MM.1S (cell line): ENCODE results near the gene DNAI1.

Experiments used
- DNase-seq: peaks from one replicate; pipeline ENCODE4 v3.0.0-alpha.2; 2015
- H2AFZ ChIP-seq: fragments of 300-600 bp; sonication (generic); 2 replicates; pipeline ENCODE4 v1.6.0; 2016; ENCODE audit warnings: antibody characterized with exemption, low read length
- H3F3A ChIP-seq: fragments of 300-600 bp; sonication (generic); 2 replicates; pipeline ENCODE4 v1.6.1; 2016; ENCODE audit warnings: mild to moderate bottlenecking, antibody characterized with exemption, low read length, moderate library complexity, mixed read lengths; ENCODE audit not compliant: insufficient read depth
- H3K27ac ChIP-seq: fragments of 300-600 bp; sonication (generic); 2 replicates; pipeline ENCODE4 v1.5.1; 2016; ENCODE audit warnings: mild to moderate bottlenecking, low read length
- H3K27me3 ChIP-seq: fragments of 300-600 bp; sonication (generic); replicated peaks from 2 replicates; pipeline ENCODE4 v1.6.0; 2016; ENCODE audit warnings: low read length; ENCODE audit not compliant: insufficient read depth
- H3K36me3 ChIP-seq: fragments of 300-600 bp; sonication (generic); replicated peaks from 2 replicates; pipeline ENCODE4 v1.6.1; 2016; ENCODE audit warnings: mild to moderate bottlenecking, low read length, mixed read lengths; ENCODE audit not compliant: insufficient read depth
- H3K4me1 ChIP-seq: fragments of 300-600 bp; sonication (generic); 2 replicates; pipeline ENCODE4 v1.6.1; 2016; ENCODE audit warnings: low read length, mixed read lengths
- H3K4me2 ChIP-seq: fragments of 300-600 bp; sonication (generic); 2 replicates; pipeline ENCODE4 v1.6.0; 2016; ENCODE audit warnings: low read depth, low read length
- H3K4me3 ChIP-seq: fragments of 300-600 bp; sonication (generic); 2 replicates; pipeline ENCODE4 v1.5.1; 2016; ENCODE audit warnings: low read length, mixed read lengths
- H3K79me2 ChIP-seq: fragments of 300-600 bp; sonication (generic); 2 replicates; pipeline ENCODE4 v1.6.1; 2016; ENCODE audit warnings: mixed run types, low read length, mixed read lengths
- H3K9ac ChIP-seq: fragments of 300-600 bp; sonication (generic); 2 replicates; pipeline ENCODE4 v1.6.1; 2016; ENCODE audit warnings: low read length, mixed read lengths
- H3K9me2 ChIP-seq: fragments of 300-600 bp; sonication (generic); replicated peaks from 2 replicates; pipeline ENCODE4 v1.6.1; 2016; ENCODE audit warnings: mild to moderate bottlenecking, low read length, mixed read lengths; ENCODE audit not compliant: insufficient read depth
- H3K9me3 ChIP-seq: fragments of 300-600 bp; sonication (generic); replicated peaks from 2 replicates; pipeline ENCODE4 v1.6.1; 2016; ENCODE audit warnings: mild to moderate bottlenecking, low read length, mixed read lengths; ENCODE audit not compliant: insufficient read depth
- H4K20me1 ChIP-seq: fragments of 300-600 bp; sonication (generic); 2 replicates; pipeline ENCODE4 v1.6.1; 2016; ENCODE audit warnings: mild to moderate bottlenecking, low read length, moderate library complexity, mixed read lengths; ENCODE audit not compliant: insufficient read depth
- EZH2 ChIP-seq: fragments of 300-600 bp; sonication (generic); optimal IDR thresholded peaks from 2 replicates; pipeline ENCODE3; 2017; ENCODE audit warnings: low read depth, mild to moderate bottlenecking, antibody characterized with exemption, low read length, mixed read lengths
- EZH2phosphoT487 ChIP-seq: fragments of 300-600 bp; sonication (generic); IDR thresholded peaks from 2 replicates; pipeline ENCODE4 v1.6.1; 2018; ENCODE audit warnings: antibody characterized with exemption, low read length
- TF ChIP-seq, protein P1 (sequence below): fragments of 300-600 bp; sonication (generic); IDR thresholded peaks from 2 replicates; pipeline ENCODE4 v1.5.1; 2016; ENCODE audit warnings: antibody characterized with exemption, low read length, mixed read lengths

Gene DNAI1

DNA sequence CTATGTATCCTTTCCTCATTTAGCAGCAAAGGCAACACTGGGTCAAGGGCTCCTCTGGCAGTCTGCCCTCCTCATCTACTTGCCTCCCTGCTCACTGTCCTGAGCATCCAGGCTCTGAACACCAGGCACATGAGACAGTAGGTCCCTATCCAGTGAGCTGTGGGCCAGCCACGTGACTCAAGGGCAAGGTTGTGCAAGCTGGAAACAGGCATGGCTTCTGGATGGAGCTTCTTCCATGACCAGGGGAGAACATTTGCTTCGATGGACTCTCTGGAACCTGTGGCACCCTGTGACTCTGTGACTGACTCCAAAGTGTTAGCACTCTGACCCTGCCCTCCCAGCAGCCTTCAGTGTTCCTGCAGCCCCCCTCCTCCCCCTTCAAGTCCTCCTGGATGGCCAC, 33.0 kb downstream of the DNAI1 start:
- Histone ChIP-seq H3K9me3 (no peaks in the 10 kb centered on the region), H3K79me2 (no peaks in the 10 kb centered on the region), H3K27ac (no peak overlapping the region), H3K9me2 (no peaks in the 10 kb centered on the region), H3K36me3 (no peaks in the 10 kb centered on the region), H2AFZ (no peak overlapping the region), H3K4me1 (no peaks in the 10 kb centered on the region), H3K4me3 (no peak overlapping the region), H3K9ac (no peak overlapping the region), H4K20me1 (no peaks in the 10 kb centered on the region), H3K27me3 (no peaks in the 10 kb centered on the region), H3K4me2 (no peak overlapping the region), H3F3A (no peaks in the 10 kb centered on the region)
- TF ChIP-seq, protein P1, sequence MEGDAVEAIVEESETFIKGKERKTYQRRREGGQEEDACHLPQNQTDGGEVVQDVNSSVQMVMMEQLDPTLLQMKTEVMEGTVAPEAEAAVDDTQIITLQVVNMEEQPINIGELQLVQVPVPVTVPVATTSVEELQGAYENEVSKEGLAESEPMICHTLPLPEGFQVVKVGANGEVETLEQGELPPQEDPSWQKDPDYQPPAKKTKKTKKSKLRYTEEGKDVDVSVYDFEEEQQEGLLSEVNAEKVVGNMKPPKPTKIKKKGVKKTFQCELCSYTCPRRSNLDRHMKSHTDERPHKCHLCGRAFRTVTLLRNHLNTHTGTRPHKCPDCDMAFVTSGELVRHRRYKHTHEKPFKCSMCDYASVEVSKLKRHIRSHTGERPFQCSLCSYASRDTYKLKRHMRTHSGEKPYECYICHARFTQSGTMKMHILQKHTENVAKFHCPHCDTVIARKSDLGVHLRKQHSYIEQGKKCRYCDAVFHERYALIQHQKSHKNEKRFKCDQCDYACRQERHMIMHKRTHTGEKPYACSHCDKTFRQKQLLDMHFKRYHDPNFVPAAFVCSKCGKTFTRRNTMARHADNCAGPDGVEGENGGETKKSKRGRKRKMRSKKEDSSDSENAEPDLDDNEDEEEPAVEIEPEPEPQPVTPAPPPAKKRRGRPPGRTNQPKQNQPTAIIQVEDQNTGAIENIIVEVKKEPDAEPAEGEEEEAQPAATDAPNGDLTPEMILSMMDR: no peak
- no peak for TF ChIP-seq EZH2
- no peak for TF ChIP-seq EZH2phosphoT487
- DNase-seq: no peak

DNA sequence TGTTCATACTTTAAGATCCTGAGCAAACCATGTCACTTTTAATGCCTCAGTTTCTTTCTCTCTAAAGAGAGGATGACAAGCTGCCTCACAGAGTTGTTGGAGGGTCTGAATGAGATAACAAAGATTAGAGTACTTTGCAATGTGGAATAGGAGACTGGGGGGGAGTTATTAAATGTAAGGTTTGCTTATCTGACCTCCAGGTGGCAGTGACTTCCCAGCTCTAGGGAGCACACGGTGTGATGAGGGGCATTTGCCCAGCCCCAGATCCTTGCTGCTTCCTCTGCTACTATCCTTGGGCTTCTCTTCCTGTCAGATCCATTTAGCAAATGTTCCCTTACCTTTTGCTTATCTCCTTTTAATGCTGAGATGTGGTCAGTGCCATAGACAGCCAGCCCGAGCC, 33.4 kb downstream of the DNAI1 start:
- no peaks in the 10 kb centered on the region for H3K4me1 ChIP-seq
- H3K27me3 ChIP-seq: no peaks in the 10 kb centered on the region
- no peaks in the 10 kb centered on the region for H3K79me2 ChIP-seq
- TF ChIP-seq EZH2 (no peak), EZH2phosphoT487 (no peak)
- TF ChIP-seq, protein P1: no peak
- no peak overlapping the region for H2AFZ ChIP-seq
- H3K4me2 ChIP-seq: no peak overlapping the region
- H3K9ac ChIP-seq: no peak overlapping the region
- H3K27ac ChIP-seq: no peak overlapping the region
- H3K9me3 ChIP-seq: no peaks in the 10 kb centered on the region
- H3K4me3 ChIP-seq: no peak overlapping the region
- DNase-seq: no peak
- no peaks in the 10 kb centered on the region for H3K9me2 ChIP-seq
- no peaks in the 10 kb centered on the region for H4K20me1 ChIP-seq
- H3K36me3 ChIP-seq: no peaks in the 10 kb centered on the region
- no peaks in the 10 kb centered on the region for H3F3A ChIP-seq

DNA sequence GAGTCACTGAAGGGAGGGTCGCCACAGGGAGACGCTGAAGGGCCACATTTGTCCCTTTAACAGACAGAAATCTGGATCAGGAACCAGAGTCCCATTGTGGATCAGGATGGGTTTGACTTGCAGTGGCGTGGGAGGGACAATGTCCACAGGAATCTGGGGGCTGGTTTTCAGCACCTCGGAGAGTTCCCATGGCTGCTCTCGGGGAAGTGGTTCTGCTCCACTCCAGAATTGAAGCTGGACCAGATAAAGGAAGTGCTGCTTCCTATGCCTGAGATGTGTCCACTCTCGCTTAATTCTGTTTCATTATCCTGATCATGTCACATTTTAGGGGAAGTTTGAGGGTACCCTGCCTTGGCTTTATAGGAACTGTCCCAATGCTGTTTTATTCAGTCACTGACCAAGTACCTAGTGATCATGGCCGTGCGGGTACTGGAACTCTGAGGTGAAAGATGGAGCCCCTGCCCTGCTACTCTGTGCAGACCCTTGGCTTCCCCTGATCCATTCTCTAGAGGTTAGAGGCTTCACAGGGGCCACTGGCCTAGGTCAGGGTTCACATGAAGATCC, 35.4 kb downstream of the DNAI1 start:
- H4K20me1 ChIP-seq: no peaks in the 10 kb centered on the region
- H3K27me3 ChIP-seq: 0 out of 2 replicates have a peak, but pooled peaks cover under 1% of the 10 kb centered on the region
- no peaks in the 10 kb centered on the region for H3K9me2 ChIP-seq
- no peaks in the 10 kb centered on the region for H3K79me2 ChIP-seq
- TF ChIP-seq EZH2 (no peak), EZH2phosphoT487 (no peak)
- TF ChIP-seq, protein P1: no peak
- H3F3A ChIP-seq: no peaks in the 10 kb centered on the region
- no peaks in the 10 kb centered on the region for H3K9me3 ChIP-seq
- H3K27ac ChIP-seq: no peak overlapping the region
- no peak overlapping the region for H3K4me3 ChIP-seq
- no peaks in the 10 kb centered on the region for H3K4me1 ChIP-seq
- no peak overlapping the region for H2AFZ ChIP-seq
- no peak overlapping the region for H3K9ac ChIP-seq
- H3K4me2 ChIP-seq: no peak overlapping the region
- H3K36me3 ChIP-seq: no peaks in the 10 kb centered on the region
- peak; percentile 36 for DNase-seq
